H1 (cell line): Measurements from ENCODE around the gene IL3. TPM values are rescaled to one million over a fixed set of nuclear protein-coding genes. Genes with fewer than 3 reads are reported as not detected.

Source experiments
- RBBP5 ChIP-seq: IDR thresholded peaks from 2 replicates; pipeline ENCODE4 v1.7.1; 2012; ENCODE audit warnings: low read depth, mild to moderate bottlenecking, inconsistent platforms, low read length, moderate library complexity, borderline replicate concordance
- polyA plus RNA-seq, 7 experiments: library from polyadenylated mRNA; depleted of rRNA in 3 of 7; stranded (reverse) in 5 of 7; unstranded in 2 of 7; fragments of >200 nt in 5 of 7; fragments of 200-250 nt in 2 of 7; gene quantifications; 1 replicate in 5 of 7; 2 replicates in 1 of 7; 4 replicates in 1 of 7; pipeline versions ENCODE4 v1.2.1 to v1.2.3, GENCODE V29; 2011 to 2013; ENCODE audit warnings: missing spikeins in 2 of 7, mixed read lengths in 2 of 7
- total RNA-seq: library from RNA; stranded (reverse); fragmentation: NEBNext Ultra II Directional; extraction: Animal tissue kit (Norgen Biotek cat#: 25700); gene quantifications from 2 replicates; pipeline ENCODE4 v1.2.1, GENCODE V29; 2021

The IL3 gene
- total and polyA plus RNA-seq, 2 of the 8 experiments (the other 6 are each of a cell fraction or from before 2014, with no cell fraction given): not detected

- no peak for TF ChIP-seq RBBP5
- TF ChIP-seq, all 59 proteins: peak for 0
These were observed 14.6 kb downstream of the IL3 start (continued) for GRCh38 chr5:132074772-132075718.
